Measurements from ENCODE around the gene FAM151A. TPM values are rescaled to one million over a fixed set of nuclear protein-coding genes. Genes with fewer than 3 reads are reported as not detected.

The FAM151A gene
- total RNA-seq, 1 donor from 2014 or later = not detected

- no peak for DNase-seq
- H3K9me3 Mint-ChIP-seq (ENCODE audit: unreplicated experiment) = peaks cover 11% of the 10 kb centered on the region
- TF ChIP-seq CTCF (IDR thresholded peaks at IDR 0.05; ENCODE audit: partially characterized antibody, unreplicated experiment) = no peak
- no peaks in the 10 kb centered on the region for H3K36me3 Mint-ChIP-seq (ENCODE audit: unreplicated experiment)
- H3K4me3 Mint-ChIP-seq (ENCODE audit: unreplicated experiment) = no peak overlapping the region
- peaks cover 6% of the 10 kb centered on the region for H3K27me3 Mint-ChIP-seq (ENCODE audit: unreplicated experiment)
- peaks cover 18% of the 10 kb centered on the region for H3K4me1 Mint-ChIP-seq (ENCODE audit: low read depth, unreplicated experiment)
- H3K27ac Mint-ChIP-seq (ENCODE audit: unreplicated experiment) = no peak overlapping the region
Measured at GRCh38 chr1:54582566-54583306, 40.6 kb downstream of the FAM151A start.

DNA sequence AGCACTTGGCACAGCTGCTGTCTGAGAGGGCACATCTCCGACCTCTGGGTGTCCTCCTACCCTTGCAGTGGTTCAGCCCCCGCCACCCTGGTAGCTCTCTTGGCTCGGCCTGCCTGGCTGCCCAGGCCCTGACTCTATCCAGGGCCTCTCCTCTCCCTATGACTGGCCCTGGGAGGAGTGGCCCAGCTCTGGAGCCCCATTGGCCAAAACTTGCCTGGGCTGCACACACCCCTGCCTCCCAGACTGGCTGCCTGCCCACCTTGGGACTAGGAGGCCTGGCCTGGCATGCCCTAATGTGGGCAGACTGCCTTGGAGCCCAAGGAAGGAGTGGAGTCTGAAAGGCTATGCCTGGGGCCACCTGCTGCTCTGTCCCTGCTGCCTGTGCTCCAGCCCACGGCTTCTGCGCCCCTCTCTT is 41.7 kb downstream of the FAM151A start:
- peaks cover 6% of the 10 kb centered on the region for H3K27me3 Mint-ChIP-seq (ENCODE audit: unreplicated experiment)

DNA sequence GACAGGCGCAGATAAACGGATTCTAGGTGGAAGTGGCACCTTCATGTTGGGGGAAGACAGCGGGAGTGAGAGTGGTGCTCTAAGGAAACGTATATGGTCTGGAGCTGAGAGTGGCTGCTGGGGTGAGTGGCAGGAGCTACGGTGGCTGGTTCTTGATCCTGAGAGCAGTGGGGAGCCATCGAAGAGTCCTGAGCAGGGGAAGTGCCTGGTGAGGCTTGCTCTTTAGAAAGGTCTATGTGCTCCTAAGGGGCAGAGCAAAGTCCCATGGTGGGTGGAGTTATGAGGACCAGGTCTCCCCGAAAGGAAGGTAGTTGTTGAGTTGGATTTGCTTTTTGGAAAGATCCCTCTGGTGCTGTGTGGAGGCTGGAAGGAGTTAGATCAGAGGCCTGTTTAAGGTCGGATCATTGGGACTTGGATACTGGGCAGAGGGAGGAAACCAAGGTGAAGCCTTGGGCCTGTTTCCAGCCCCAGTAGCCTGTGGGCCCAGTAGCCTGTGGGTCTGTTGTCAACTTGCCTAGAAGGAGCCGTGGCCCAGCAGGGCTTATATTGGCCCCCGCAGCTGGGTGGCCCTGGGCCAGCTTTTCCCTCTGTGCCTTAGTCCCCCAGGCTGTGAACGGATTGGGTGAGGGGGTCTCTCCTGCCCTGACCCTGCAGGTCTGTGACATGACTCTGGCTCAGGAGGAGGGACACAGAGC is 42.3 kb downstream of the FAM151A start:
- Mint-ChIP-seq H3K4me1 (ENCODE audit: low read depth, unreplicated experiment) (peaks cover 18% of the 10 kb centered on the region), H3K4me3 (ENCODE audit: unreplicated experiment) (no peak overlapping the region), H3K9me3 (ENCODE audit: unreplicated experiment) (peaks cover 12% of the 10 kb centered on the region), H3K36me3 (ENCODE audit: unreplicated experiment) (no peaks in the 10 kb centered on the region), H3K27me3 (ENCODE audit: unreplicated experiment) (peaks cover 7% of the 10 kb centered on the region), H3K27ac (ENCODE audit: unreplicated experiment) (no peak overlapping the region)
- TF ChIP-seq CTCF (IDR thresholded peaks at IDR 0.05; ENCODE audit: partially characterized antibody, unreplicated experiment) = no peak
- DNase-seq = no peak

More for the DNA sequence above, 41.7 kb downstream of the FAM151A start:
- Mint-ChIP-seq H3K27ac (ENCODE audit: unreplicated experiment) (no peak overlapping the region), H3K4me3 (ENCODE audit: unreplicated experiment) (no peak overlapping the region), H3K36me3 (ENCODE audit: unreplicated experiment) (no peaks in the 10 kb centered on the region), H3K9me3 (ENCODE audit: unreplicated experiment) (peaks cover 11% of the 10 kb centered on the region), H3K4me1 (ENCODE audit: low read depth, unreplicated experiment) (peaks cover 18% of the 10 kb centered on the region)
- DNase-seq = no peak
- no peak for TF ChIP-seq CTCF (IDR thresholded peaks at IDR 0.05; ENCODE audit: partially characterized antibody, unreplicated experiment)

GRCh38 chr1:54579337-54579781 is 44.0 kb downstream of the FAM151A start:
- peaks cover 15% of the 10 kb centered on the region for H3K27me3 Mint-ChIP-seq (ENCODE audit: unreplicated experiment)

More at GRCh38 chr1:54579337-54579781, 44.0 kb downstream of the FAM151A start:
- Mint-ChIP-seq H3K4me1 (ENCODE audit: low read depth, unreplicated experiment) (peaks cover 24% of the 10 kb centered on the region), H3K27ac (ENCODE audit: unreplicated experiment) (no peak overlapping the region), H3K36me3 (ENCODE audit: unreplicated experiment) (no peaks in the 10 kb centered on the region), H3K4me3 (ENCODE audit: unreplicated experiment) (no peak overlapping the region), H3K9me3 (ENCODE audit: unreplicated experiment) (peaks cover 13% of the 10 kb centered on the region)
- no peak for TF ChIP-seq CTCF (IDR thresholded peaks at IDR 0.05; ENCODE audit: partially characterized antibody, unreplicated experiment)
- no peak for DNase-seq
